Amniotic epithelial cell (primary cell): ENCODE measurements around the gene TAOK3.
"Not testable (repeated sequence)": the region's sequence is repeated elsewhere in the genome, so short reads cannot be mapped to it uniquely, and the experiment has no call there.

Source experiments
- DNase-seq: peaks from one replicate; pipeline ENCODE4 v3.0.0-alpha.2; 2010; ENCODE audit warnings: low read depth

TAOK3 gene

GRCh38 chr12:118299791-118300460 lies 72.8 kb downstream of the TAOK3 start:
- DNase-seq, result no peak

GRCh38 chr12:118297284-118297683 lies 75.4 kb downstream of the TAOK3 start:
- DNase-seq, result no peak

- peak; percentile 75 for DNase-seq
Measured at GRCh38 chr12:118292836-118293235, 79.9 kb downstream of the TAOK3 start.

GRCh38 chr12:118290130-118290529 lies 82.6 kb downstream of the TAOK3 start:
- peak; percentile 75 for DNase-seq

- DNase-seq, result no peak
Measured at GRCh38 chr12:118288174-118288573, 84.5 kb downstream of the TAOK3 start.

- no peak for DNase-seq
Measured at GRCh38 chr12:118287728-118288127, 85.0 kb downstream of the TAOK3 start.

GRCh38 chr12:118282767-118283166 lies 89.9 kb downstream of the TAOK3 start:
- DNase-seq, result no peak

- not testable (repeated sequence) for DNase-seq
Measured at GRCh38 chr12:118278288-118278687, 94.4 kb downstream of the TAOK3 start.

- no peak for DNase-seq
Measured at GRCh38 chr12:118274066-118274465, 98.6 kb downstream of the TAOK3 start.

- no peak for DNase-seq
Measured at GRCh38 chr12:118271770-118272417, 100.8 kb downstream of the TAOK3 start.

GRCh38 chr12:118271183-118271582 lies 101.5 kb downstream of the TAOK3 start:
- no peak for DNase-seq

GRCh38 chr12:118269806-118270205 lies 102.9 kb downstream of the TAOK3 start:
- DNase-seq, result no peak

GRCh38 chr12:118259079-118259478 lies 113.6 kb downstream of the TAOK3 start:
- peak; percentile 20 for DNase-seq

GRCh38 chr12:118256352-118256751 lies 116.4 kb downstream of the TAOK3 start:
- no peak for DNase-seq

GRCh38 chr12:118249547-118249946 lies 123.2 kb downstream of the TAOK3 start:
- DNase-seq, result no peak

GRCh38 chr12:118245886-118246285 lies 126.8 kb downstream of the TAOK3 start:
- not testable (repeated sequence) for DNase-seq

- DNase-seq, result no peak
Measured at GRCh38 chr12:118238888-118239287, 133.8 kb downstream of the TAOK3 start.

- peak; percentile 77 for DNase-seq
Measured at GRCh38 chr12:118237908-118238307, 134.8 kb downstream of the TAOK3 start.

GRCh38 chr12:118237052-118237665 lies 135.5 kb downstream of the TAOK3 start:
- DNase-seq, result no peak

GRCh38 chr12:118220702-118221101 lies 152.0 kb downstream of the TAOK3 start:
- peak; percentile 5 for DNase-seq

- DNase-seq, result no peak
Measured at GRCh38 chr12:118219772-118220171, 152.9 kb downstream of the TAOK3 start.

GRCh38 chr12:118219106-118219505 lies 153.6 kb downstream of the TAOK3 start:
- no peak for DNase-seq

- no peak for DNase-seq
Measured at GRCh38 chr12:118213452-118213851, 159.3 kb downstream of the TAOK3 start.
